Head of caudate nucleus (tissue), 42 donors: ENCODE data around the gene CAMK1D.
"Not testable (repeated sequence)": the region's sequence is repeated elsewhere in the genome, so short reads cannot be mapped to it uniquely, and the experiment has no call there.

Experiments used
- DNase-seq, 42 donors: peaks; one replicate each; pipeline versions ENCODE4 v3.0.0 to v3.0.0-alpha.2; 2020 to 2021; ENCODE audit warnings: mixed read lengths in 7 of 42
- intact Hi-C: fragments of 100-400 bp; cut with DNase I; formaldehyde crosslinking; loops from one replicate; pipeline ENCODE4 v1.15.0; 2022

The CAMK1D gene

DNA sequence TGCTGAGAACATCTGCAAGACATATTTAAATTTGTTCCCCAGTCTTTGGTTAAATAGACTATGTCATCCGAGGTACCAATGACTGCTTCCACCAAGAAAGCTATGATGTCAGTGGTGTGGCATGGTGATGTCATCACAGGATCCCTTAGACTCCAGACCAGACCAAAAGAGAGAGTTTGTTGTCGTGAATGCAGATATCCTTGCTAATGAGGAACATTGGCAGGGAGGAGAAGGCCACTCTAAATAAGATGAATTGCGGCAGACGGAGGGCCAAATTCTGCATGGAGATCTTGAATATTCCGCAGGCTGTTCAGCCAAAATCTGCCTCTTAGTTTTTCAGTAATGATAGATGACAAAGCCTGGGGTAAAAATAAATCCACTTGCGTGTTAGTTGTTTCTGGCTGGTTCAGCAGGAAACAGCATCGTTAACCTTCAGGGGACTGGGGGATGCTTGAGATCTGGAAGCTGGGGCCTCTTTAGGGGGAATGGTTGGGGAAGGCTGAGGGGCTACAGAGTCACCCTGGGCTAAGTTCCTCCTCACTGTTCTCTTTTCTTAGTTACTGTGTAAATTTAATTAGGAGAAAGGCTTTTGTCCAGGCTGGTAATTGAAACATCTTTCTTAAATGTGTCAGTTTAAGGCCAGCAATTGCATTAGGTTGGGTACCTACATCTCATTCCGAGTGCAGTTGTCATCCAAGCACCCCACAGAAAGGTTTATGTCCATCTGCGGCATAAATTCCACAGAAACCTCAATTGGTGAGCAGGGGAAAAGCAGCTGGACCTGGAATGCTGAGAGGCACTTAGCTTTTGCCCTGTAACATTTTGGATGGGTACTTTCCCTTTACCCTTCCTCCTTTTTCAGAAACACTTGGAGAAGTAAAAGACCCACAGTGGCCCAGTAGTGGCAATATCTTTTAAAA, 11.6 kb upstream of the CAMK1D start:
- intact Hi-C loops: no loop called here
- peak in 1 of 42 donors; percentile 52 for DNase-seq

DNA sequence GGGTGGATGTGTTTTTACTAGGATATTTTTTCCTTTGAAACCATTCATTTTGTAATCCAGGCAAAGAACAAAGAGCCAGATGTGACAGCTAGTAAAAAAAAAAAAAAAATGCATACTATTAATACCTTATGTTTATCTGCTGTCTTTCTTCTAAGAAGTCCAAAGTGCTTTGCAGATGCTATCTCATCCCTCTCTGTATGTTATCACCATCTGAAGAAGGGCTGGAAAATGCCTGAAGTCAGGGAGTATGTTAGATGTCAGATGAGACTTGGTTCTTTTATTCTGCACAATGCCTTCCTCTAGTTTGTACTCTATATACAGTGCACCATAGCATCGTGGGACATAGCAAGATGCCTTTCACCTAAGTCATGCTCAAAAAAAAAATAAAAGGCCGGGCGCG, 10.4 kb upstream of the CAMK1D start:
- DNase-seq: no peak
- intact Hi-C loops: no loop called here

DNA sequence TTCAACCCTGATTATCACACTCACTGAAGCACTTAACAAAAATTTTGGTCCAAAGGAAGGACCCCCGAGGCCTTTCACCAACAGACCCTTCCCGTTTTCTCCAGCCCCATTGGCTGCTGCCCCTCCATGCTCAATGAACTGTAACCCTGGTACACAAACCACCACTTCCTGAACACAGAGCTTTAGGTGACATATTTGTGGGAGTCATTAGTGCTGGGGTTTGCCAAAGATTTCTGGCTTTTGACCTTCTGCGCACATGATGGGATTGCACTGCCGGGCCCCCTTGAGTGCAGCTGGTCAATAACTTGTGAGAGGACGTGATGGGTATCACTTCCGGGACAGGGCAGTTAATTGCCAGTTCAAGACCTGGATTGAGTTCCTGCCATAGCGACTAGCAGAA, 9.0 kb upstream of the CAMK1D start:
- DNase-seq: no peak
- intact Hi-C loops: no loop called here

DNA sequence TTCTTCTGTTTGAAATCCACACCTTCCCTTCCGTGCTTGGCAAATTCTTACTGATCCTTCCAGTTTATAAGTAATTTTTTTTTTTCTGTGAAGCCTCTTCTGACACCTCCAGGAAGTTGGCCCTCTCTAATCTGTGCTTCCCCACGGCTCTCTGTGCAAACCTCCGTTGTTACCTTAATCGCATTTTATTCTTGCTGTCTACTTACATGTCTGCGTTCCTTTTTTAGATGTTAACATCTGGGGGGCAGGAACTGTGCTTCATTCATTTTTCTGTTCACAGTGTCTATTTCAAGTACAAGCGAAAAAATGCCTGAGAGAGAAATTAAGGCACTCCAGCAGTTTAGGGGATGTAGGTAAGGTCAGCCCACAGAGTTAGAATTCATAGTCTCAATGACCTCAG, 8.4 kb upstream of the CAMK1D start:
- intact Hi-C loops: no loop called here

DNA sequence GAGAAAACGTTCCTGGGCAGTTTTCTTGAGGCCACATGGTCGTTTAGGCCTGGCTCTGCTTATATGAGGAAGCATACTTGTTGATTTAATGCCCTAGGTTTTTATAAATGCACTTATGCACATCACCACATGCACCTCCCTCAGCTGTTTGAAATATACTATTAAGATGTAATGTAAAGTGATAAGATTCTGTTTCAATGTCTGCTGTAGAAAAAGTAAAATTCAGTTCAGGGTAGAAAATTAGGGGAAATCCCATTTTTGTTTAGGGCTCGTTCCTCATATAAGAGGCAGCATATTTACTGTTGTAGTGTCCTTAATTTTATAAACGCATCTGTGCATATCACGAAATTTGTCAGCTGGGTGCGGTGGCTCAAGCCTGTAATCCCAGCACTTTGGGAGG, 7.8 kb upstream of the CAMK1D start:
- intact Hi-C loops: no loop called here
- DNase-seq: no peak

More for the DNA sequence above, 8.4 kb upstream of the CAMK1D start:
- no peak for DNase-seq

DNA sequence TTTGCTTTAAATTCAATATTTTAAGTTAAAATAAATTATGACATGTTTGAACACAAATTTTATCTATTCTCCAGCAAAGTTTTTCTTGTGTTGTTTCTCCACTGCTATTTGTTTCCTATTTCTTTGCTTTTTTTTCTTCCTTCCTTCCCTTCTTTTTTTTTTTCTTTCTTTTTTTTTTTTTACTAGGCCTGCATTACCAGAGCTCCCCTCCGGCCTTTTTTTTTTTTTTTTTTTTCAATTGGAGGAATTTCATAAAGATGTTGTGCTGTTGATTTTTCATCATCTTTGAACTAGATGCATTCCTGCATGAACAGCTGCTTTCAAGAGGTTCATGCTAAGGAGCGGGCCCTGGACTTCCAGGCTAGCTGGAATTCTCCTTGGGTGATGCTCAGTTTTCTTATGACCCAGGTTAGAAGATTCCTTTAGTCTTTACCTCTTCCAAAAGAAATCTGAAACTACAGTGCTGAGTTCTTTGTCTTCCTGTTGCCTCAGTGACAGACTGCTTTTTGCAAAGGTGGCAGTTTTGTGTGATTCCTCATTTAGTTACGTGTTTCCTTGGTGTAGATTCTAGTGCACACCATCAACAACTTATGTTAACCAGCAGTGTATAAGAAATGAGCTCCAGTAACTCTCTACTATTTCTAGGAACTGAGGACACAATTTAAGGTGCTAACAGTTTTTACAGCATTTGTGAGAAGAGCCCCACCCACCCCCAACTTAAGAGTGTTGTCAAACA, 4.8 kb upstream of the CAMK1D start:
- no peak for DNase-seq

DNA sequence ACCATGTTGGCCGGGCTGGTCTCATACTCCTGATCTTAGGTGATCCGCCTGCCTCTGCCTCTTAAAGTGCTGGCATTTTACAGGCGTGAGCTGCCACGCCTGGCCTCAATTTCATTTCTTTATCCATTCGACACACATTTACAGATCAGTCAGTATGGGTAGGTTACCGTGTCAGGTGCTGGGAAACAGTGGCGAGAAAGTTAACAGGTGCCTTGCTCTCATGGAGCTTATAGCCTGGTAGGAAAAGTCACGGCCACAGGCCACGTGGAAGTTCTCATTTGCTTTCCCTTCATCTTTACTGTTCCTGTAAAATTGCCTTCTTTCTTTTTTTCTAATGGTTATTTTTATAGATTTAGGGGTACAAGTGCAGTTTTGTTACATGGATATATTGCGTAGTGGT, 2.6 kb upstream of the CAMK1D start:
- intact Hi-C loops: no loop called here
- no peak for DNase-seq

More for the DNA sequence above, 4.8 kb upstream of the CAMK1D start:
- intact Hi-C loops: no loop called here

DNA sequence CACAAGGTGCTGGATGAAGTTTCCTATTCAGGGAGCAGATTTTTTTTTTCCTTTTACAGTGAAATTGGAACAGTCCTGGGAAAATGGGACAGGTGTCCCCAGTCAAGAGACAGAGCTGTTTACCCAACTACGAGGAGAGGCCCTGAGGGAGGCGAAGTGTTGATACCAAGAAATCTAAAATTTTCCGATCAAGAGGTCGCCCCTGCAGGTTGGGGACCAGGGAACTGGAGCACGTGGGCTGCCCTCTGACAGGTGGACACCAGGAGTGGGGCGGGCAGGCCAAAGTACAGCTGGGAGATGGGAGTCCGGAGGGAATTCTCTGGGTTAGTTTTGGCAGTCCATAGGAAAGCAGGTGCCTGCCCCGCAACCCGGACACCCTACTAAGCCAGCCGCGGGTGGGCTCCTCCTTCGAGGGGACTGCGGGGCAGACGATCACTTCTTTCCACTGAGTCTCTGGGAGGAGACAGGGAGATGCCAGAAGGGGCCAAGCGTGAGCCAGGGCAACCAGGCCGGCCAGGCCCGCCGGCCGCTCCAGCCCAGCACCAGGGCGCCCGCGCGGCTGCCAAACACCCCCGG, 965 bp upstream of the CAMK1D start:
- peak in 2 of 42 donors; percentile 18 to 45 for DNase-seq
- intact Hi-C loops: no loop called here

DNA sequence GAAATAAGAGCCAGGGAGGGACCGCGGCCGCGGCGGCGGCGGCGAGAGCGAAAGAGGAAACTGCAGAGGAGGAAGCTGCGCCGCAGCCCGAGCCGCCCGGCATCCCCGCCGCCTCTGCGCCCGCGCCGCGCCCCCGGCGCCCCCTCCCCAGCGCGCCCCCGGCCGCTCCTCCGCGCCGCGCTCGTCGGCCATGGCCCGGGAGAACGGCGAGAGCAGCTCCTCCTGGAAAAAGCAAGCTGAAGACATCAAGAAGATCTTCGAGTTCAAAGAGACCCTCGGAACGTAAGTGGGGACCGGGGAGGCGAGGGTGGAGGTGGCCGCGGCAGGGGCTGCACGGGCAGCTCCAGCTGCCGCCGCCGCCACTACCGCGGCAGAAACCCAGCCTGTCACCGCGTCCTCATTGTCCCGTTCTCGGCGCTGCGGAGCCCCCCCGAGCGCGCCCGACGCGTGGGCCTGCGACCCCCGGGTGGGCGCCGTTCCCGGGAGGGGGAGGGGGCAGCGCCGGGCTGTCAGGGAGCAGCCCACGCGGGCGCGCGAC, 351 bp downstream of the CAMK1D start:
- peak in 1 of 42 donors; percentile 9 for DNase-seq
- intact Hi-C loops: no loop called here

DNA sequence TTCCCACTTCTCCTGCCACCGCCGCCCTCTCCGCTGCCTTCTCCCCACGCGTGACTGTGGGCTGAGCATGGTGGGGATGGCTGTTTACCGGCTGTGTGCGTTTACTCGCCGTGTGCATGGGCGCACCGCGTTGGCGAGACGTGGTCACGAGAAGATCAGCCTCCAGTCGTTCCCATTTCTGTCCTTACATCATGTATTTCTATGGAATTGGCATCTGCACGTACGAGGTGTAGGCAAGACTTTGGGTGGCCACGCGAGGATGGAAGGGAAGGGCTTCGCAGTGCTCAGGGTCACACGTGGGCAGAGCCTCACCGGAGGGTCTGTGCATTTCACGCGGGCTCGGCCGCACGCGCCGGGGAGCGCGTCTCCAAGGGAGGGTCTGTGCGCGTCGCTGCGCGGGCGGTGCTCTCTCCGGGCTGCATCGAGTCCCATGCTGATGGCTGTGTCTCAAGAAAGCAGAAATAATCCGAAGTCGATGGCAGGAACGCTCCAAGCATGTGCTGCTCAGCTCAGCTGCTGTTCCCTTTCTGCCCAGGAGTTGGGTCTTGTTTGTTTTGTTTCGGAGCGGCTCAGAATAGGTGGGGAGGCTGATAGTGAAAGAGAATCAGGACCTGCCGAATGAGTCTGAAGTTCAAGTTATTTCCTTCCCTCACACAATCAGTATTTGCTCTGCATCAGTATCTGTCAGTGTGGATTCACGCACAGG, 973 bp downstream of the CAMK1D start:
- DNase-seq: peak in 37 of 42 donors; percentile 19 to 68 (median 44)
- intact Hi-C loops: no loop called here

DNA sequence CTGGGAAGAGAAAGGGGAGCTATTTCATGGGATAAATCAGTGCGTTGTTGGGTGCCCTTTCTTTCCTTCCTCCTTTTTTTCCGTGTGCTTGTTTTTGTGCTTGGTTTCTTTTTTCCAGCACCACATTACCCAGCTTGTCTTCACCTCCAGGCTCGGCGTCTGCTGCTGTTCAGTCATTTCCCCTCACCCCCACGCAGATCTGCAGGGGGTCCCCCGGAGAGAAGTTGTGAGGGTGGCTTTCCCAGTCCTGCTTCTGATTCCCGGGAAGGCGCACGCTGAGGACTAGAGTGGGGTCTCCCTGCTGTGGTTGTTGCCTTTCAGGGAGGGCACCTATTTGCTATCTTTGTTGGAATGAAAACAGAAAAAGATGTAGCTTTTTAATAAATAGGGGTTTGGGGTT, 1.6 kb downstream of the CAMK1D start:
- DNase-seq: peak in 5 of 42 donors; percentile 13 to 30 (median 28)

DNA sequence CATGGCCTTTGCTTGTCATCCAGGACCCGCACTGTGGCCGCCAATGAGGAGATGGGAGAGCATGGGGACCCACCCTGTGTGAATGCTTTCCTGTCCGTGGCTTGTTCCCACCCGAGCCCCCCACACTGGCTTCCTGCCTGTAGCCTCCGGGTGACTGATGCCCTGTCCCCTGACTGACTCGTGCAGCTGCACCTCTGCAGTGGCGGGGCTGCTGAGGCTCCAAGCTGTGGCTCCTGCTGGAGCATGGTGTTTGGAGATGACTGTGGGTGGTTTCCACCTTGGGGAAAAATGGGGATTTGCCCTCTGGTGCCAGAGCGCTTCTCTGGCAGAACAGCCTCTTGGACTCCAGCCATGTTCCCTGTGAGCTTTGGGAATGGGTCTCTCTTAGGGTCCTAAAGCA, 2.1 kb downstream of the CAMK1D start:
- peak in 32 of 42 donors; percentile 16 to 68 (median 35) for DNase-seq
- intact Hi-C loops: no loop called here

More for the DNA sequence above, 1.6 kb downstream of the CAMK1D start:
- intact Hi-C loops: no loop called here

DNA sequence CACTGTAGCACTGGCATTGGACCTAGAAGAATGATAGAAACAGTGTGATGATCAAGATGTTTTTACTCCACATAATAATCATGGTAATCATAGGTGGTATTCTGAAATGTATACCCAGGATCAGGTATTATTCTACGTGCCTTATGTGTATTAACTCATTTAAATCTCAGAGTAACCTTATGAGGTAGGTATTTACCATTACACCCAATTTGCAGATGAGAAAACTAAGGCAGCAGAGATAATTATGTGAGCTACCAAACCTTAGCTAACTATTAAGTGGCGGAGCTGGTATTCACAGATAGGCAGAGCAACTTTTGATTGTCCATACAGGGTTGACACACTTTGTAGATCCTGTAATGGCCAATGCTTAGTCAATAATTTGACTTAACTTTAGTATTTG, 2.5 kb downstream of the CAMK1D start:
- DNase-seq: no peak
- intact Hi-C loops: no loop called here

DNA sequence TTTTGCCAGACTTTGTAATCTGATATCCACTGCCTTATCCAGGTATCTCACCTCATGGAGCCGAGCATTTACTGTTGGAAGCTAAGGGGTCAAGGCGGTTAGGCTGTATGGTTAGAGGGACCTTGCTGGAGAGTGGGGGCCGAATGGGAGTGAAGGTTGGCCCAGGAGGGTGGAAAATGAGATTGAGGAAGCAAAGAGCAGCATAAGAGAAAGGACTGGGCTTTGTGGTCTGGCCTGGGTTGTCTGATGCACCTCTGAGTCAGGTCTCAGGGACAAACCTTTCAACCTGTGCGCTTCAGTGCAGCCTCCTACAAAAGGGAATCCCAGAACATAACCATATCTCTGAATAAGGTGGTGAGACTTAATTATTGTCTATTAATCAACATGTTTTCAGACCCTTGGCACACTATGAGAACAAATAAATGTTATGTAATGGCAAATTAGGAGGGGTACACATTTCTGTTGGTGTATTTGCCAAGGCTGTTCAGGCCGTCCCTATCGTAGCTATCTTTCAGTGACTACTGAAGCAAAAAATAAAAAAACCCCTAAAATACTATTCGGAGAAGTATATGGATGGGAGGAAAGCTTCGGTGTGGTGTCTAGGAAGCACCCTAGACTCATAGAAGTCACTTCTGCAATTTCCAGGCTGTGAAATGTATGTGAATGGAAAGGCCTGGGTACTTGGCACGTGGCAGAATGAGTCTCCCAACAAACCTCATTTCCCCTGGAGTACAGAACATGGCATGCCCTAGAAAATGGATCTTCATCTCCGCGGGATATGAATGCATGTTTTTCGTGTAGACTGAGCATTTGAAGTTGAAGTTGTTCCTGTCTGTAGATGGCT, 4.3 kb downstream of the CAMK1D start:
- intact Hi-C loops: no loop called here
- no peak for DNase-seq

DNA sequence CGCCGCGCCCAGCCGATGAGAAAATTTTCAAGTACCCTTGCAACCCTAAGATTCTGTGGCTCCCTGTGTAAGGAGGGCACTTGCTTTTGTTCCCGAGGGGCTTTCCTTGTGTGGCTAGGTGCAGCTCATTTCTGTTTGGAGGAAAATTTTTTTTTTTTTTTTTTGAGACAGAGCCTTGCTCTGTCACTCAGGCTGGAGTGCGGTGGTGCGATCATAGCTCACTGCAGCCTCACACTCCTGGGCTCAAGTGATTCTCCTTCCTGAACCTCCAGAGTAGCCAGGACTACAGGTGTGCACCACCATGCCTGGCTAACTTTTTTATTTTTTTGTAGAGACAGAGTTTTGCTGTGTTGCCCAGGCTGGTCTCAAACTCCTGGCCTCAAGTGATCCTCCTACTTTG, 5.3 kb downstream of the CAMK1D start:
- intact Hi-C loops, DNase-seq: not testable (repeated sequence)

DNA sequence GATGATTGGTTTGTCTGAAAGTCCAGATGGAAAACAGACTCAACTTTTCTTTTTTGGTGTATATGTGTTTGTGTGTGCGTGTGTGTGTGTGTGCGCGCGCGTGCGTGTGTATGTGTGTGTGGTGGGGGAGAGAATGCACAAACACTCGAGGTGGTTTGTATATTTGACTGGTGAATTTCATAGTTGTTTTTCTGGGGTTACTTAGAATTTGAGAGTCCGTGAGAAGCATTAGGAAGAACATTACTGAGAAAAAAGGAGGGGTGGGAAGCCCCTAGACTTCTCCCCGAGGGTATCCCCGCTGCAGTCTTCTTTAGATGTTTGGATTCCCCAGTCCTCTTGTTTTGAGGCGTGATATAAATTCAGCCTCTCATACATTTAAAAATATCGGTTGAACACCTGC, 6.0 kb downstream of the CAMK1D start:
- DNase-seq: no peak
- intact Hi-C loops: no loop called here

DNA sequence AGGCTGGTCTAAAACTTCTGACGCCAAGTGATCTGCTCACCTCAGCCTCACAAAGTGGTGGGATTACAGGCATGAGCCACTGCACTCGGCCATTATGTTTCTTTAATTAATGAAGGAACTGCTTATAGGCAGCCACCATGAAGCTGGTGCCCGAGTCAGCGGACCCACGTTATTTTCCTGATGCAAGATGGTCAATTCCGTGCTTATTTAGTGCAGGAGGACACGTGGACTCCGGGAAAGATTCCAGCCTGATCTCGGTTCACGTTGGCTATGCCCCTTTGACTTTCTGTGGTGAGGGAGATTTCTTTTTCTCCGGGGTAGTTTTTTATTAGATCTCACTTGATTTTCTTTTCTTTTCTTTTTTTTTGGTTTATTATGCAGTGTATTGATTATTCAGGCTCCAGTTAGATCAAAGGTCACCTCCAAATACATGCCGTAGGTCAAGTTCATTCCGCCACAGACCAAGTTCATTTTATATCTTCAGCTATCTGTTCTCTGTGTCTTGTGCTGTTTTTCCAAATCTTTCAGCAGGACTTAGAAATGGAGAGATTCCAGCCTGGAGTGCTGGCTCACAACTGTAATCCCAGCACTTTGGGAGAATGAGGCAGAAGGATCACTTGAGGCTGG, 8.3 kb downstream of the CAMK1D start:
- intact Hi-C loops: no loop called here
- no peak for DNase-seq
